K562 (cell line): ENCODE measurements around the gene LRRC4B. TPM values are rescaled to one million over a fixed set of nuclear protein-coding genes. Genes with fewer than 3 reads are reported as not detected.

Source experiments
- BHLHE40 ChIP-seq: IDR thresholded peaks from 2 replicates; pipeline ENCODE4 v1.6.1; 2011; ENCODE audit warnings: low read length, improper control_type of control experiment
- CBFA2T2 ChIP-seq: fragments of 450-650 bp; conservative IDR thresholded peaks from 2 replicates; pipeline ENCODE4 v1.6.1; 2017; ENCODE audit warnings: mild to moderate bottlenecking
- HNRNPH1 ChIP-seq: fragments of 200-400 bp; formaldehyde crosslinking; optimal IDR thresholded peaks from 2 replicates; pipeline ENCODE3; 2017; ENCODE audit warnings: low read depth, mild to moderate bottlenecking, low read length, moderate library complexity
- ID3 ChIP-seq, 2 experiments: fragments of 250-450 bp in 1 of 2; fragments of 450-650 bp in 1 of 2; sonication (Bioruptor Pico) in 1 of 2; IDR thresholded peaks; 2 replicates each; pipeline versions ENCODE4 v1.6.1 to v1.8.0; 2016 to 2021; ENCODE audit warnings: mild to moderate bottlenecking in 2 of 2, moderate library complexity in 2 of 2, missing compliant biosample characterization in 1 of 2, missing genetic modification characterization in 1 of 2
- KAT2B ChIP-seq: IDR thresholded peaks from one replicate; pipeline ENCODE4 v1.6.1; 2012; ENCODE audit warnings: low read depth, mild to moderate bottlenecking, control low read depth, inconsistent platforms, low read length, moderate library complexity
- KAT7 ChIP-seq: sonication (generic); formaldehyde crosslinking; IDR thresholded peaks from 2 replicates; pipeline ENCODE4 v1.8.0; 2022; ENCODE audit warnings: missing genetic modification reagents, mild to moderate bottlenecking, borderline replicate concordance
- KLF1 ChIP-seq: fragments of 450-650 bp; IDR thresholded peaks from 2 replicates; pipeline ENCODE4 v1.6.1; 2016; ENCODE audit warnings: missing genetic modification characterization, missing compliant biosample characterization
- KLF16 ChIP-seq: IDR thresholded peaks from 2 replicates; pipeline ENCODE4 v1.6.1; 2016; ENCODE audit warnings: antibody characterized with exemption
- NBN ChIP-seq: fragments of 450-650 bp; IDR thresholded peaks from 2 replicates; pipeline ENCODE4 v1.6.1; 2016; ENCODE audit warnings: low read depth, mild to moderate bottlenecking
- NCOA4 ChIP-seq: fragments of 450-650 bp; IDR thresholded peaks from 2 replicates; pipeline ENCODE4 v1.6.1; 2018; ENCODE audit warnings: mild to moderate bottlenecking; ENCODE audit not compliant: partially characterized antibody
- POU5F1 ChIP-seq: fragments of 150-350 bp; IDR thresholded peaks from 2 replicates; pipeline ENCODE4 v1.6.1; 2014; ENCODE audit warnings: borderline replicate concordance, low read length, low read depth, mild to moderate bottlenecking; ENCODE audit not compliant: partially characterized antibody
- SMAD2 ChIP-seq: fragments of 150-350 bp; IDR thresholded peaks from 2 replicates; pipeline ENCODE4 v1.6.1; 2014; ENCODE audit warnings: low read depth, mild to moderate bottlenecking, low read length
- THRAP3 ChIP-seq: fragments of 450-650 bp; IDR thresholded peaks from 2 replicates; pipeline ENCODE4 v1.6.1; 2016; ENCODE audit warnings: mild to moderate bottlenecking, inconsistent platforms, borderline replicate concordance
- ZBTB26 ChIP-seq: fragments of 450-650 bp; formaldehyde crosslinking; IDR thresholded peaks from 2 replicates; pipeline ENCODE4 v1.4.0; 2022; ENCODE audit warnings: missing genetic modification characterization
- ZC3H4 ChIP-seq: sonication (generic); formaldehyde crosslinking; IDR thresholded peaks from 2 replicates; pipeline ENCODE4 v1.9.0; 2021; ENCODE audit warnings: missing genetic modification reagents, borderline replicate concordance
- ZNF197 ChIP-seq: fragments of 200-800 bp; sonication (Bioruptor generic); IDR thresholded peaks from 2 replicates; pipeline ENCODE4 v1.6.1; 2016; ENCODE audit warnings: low read depth, missing genetic modification characterization, missing compliant biosample characterization
- ZNF695 ChIP-seq: fragments of 450-650 bp; formaldehyde crosslinking; IDR thresholded peaks from 2 replicates; pipeline ENCODE4 v1.4.0; 2020; ENCODE audit warnings: mild to moderate bottlenecking, moderate library complexity
- ZNF696 ChIP-seq: fragments of 250-450 bp; sonication (Bioruptor Pico); conservative IDR thresholded peaks from 2 replicates; pipeline ENCODE4 v1.4.0; 2020; ENCODE audit warnings: mild to moderate bottlenecking, moderate library complexity
- ZNF778 ChIP-seq: fragments of 450-650 bp; formaldehyde crosslinking; IDR thresholded peaks from 2 replicates; pipeline ENCODE4 v1.4.0; 2020; ENCODE audit warnings: mild to moderate bottlenecking, moderate library complexity
- polyA plus RNA-seq, 8 experiments: library from polyadenylated mRNA; depleted of rRNA in 4 of 8; stranded (reverse) in 5 of 8; unstranded in 3 of 8; fragments of >200 nt; fragmentation: Nextera tagmentation in 2 of 8; fragmentation: Illumina TruSeq in 1 of 8; extraction: Ambion mirVana in 2 of 8; extraction: Trizol in 1 of 8; gene quantifications; 2 replicates each; pipeline versions ENCODE4 v1.2.1 to v1.2.3, GENCODE V29; 2011 to 2014; ENCODE audit warnings: inconsistent platforms in 1 of 8, missing spikeins in 1 of 8
- total RNA-seq, 7 experiments: library from RNA; depleted of rRNA in 6 of 7; stranded (reverse); fragments of >200 nt in 6 of 7; fragmentation: Illumina TruSeq in 2 of 7; extraction: Trizol in 2 of 7; gene quantifications; 2 replicates each; pipeline versions ENCODE4 v1.2.1 to v1.2.3, GENCODE V29; 2011 to 2021; ENCODE audit warnings: low replicate concordance in 1 of 7
- TF ChIP-seq, protein P1 (sequence below): sonication (generic); formaldehyde crosslinking; IDR thresholded peaks from 2 replicates; pipeline ENCODE4 v1.8.0; 2023; ENCODE audit warnings: mild to moderate bottlenecking, missing genetic modification reagents
- TF ChIP-seq, protein P2 (sequence below): fragments of 250-450 bp; sonication (Bioruptor Pico); IDR thresholded peaks from 2 replicates; pipeline ENCODE4 v1.5.0; 2022; ENCODE audit warnings: mild to moderate bottlenecking

Gene LRRC4B
- total and polyA plus RNA-seq, 9 of the 15 experiments (the other 6 are each of a cell fraction or from before 2014, with no cell fraction given) = 0.18 to 9.6 (median 2.9) TPM; not detected in 2

- TF ChIP-seq, protein P1, sequence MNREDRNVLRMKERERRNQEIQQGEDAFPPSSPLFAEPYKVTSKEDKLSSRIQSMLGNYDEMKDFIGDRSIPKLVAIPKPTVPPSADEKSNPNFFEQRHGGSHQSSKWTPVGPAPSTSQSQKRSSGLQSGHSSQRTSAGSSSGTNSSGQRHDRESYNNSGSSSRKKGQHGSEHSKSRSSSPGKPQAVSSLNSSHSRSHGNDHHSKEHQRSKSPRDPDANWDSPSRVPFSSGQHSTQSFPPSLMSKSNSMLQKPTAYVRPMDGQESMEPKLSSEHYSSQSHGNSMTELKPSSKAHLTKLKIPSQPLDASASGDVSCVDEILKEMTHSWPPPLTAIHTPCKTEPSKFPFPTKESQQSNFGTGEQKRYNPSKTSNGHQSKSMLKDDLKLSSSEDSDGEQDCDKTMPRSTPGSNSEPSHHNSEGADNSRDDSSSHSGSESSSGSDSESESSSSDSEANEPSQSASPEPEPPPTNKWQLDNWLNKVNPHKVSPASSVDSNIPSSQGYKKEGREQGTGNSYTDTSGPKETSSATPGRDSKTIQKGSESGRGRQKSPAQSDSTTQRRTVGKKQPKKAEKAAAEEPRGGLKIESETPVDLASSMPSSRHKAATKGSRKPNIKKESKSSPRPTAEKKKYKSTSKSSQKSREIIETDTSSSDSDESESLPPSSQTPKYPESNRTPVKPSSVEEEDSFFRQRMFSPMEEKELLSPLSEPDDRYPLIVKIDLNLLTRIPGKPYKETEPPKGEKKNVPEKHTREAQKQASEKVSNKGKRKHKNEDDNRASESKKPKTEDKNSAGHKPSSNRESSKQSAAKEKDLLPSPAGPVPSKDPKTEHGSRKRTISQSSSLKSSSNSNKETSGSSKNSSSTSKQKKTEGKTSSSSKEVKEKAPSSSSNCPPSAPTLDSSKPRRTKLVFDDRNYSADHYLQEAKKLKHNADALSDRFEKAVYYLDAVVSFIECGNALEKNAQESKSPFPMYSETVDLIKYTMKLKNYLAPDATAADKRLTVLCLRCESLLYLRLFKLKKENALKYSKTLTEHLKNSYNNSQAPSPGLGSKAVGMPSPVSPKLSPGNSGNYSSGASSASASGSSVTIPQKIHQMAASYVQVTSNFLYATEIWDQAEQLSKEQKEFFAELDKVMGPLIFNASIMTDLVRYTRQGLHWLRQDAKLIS = no peak
- TF ChIP-seq ZNF778 (no peak), KAT2B (no peak), KAT7 (CRISPR knock-in tag) (no peak), KLF1 (tag) (no peak), POU5F1 (no peak), HNRNPH1 (no peak), NBN (peak; percentile 96), ZNF197 (CRISPR knock-in tag) (no peak), THRAP3 (no peak), ZNF695 (no peak), CBFA2T2 (peak; percentile 98), KLF16 (peak; percentile 97), SMAD2 (no peak), ZC3H4 (no peak), BHLHE40 (peak; percentile 68; the same call in 1 of the 2 replicates), ID3 (CRISPR knock-in tag; IDR thresholded peaks at IDR 0.05) (no peak), ID3 (tag; IDR thresholded peaks at IDR 0.05) (peak; percentile 83), NCOA4 (peak; percentile 13), ZNF696 (CRISPR knock-in tag) (no peak), ZBTB26 (CRISPR knock-in tag) (no peak; the same call in 1 of the 2 replicates)
- TF ChIP-seq, protein P2, sequence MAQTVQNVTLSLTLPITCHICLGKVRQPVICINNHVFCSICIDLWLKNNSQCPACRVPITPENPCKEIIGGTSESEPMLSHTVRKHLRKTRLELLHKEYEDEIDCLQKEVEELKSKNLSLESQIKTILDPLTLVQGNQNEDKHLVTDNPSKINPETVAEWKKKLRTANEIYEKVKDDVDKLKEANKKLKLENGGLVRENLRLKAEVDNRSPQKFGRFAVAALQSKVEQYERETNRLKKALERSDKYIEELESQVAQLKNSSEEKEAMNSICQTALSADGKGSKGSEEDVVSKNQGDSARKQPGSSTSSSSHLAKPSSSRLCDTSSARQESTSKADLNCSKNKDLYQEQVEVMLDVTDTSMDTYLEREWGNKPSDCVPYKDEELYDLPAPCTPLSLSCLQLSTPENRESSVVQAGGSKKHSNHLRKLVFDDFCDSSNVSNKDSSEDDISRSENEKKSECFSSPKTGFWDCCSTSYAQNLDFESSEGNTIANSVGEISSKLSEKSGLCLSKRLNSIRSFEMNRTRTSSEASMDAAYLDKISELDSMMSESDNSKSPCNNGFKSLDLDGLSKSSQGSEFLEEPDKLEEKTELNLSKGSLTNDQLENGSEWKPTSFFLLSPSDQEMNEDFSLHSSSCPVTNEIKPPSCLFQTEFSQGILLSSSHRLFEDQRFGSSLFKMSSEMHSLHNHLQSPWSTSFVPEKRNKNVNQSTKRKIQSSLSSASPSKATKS (CRISPR knock-in tag) = no peak
Observed at GRCh38 chr19:50601407-50602088, 33.3 kb upstream of the LRRC4B start (continued).
